ENCODE data around the gene CMPK1.

GRCh38 chr1:47402591-47402990, 69.0 kb downstream of the CMPK1 start:
- TF ChIP-seq SP1 (CRISPR knock-in tag; conservative IDR thresholded peaks at IDR 0.05) (no peak), IRF1 (CRISPR knock-in tag; IDR thresholded peaks at IDR 0.05) (no peak), NR3C1 (CRISPR knock-in tag; conservative IDR thresholded peaks at IDR 0.05; ENCODE audit: low read depth) (no peak), IRF2 (CRISPR knock-in tag; IDR thresholded peaks at IDR 0.05; ENCODE audit: borderline replicate concordance, low read depth) (no peak), ESRRA (CRISPR knock-in tag; IDR thresholded peaks at IDR 0.05; ENCODE audit: borderline replicate concordance) (no peak), MAX (CRISPR knock-in tag; IDR thresholded peaks at IDR 0.05) (no peak), GTF2I (CRISPR knock-in tag; conservative IDR thresholded peaks at IDR 0.05) (no peak), ZNF416 (CRISPR knock-in tag; IDR thresholded peaks at IDR 0.05) (no peak), ELF4 (CRISPR knock-in tag; IDR thresholded peaks at IDR 0.05; ENCODE audit: low read depth) (no peak), STAT6 (CRISPR knock-in tag; conservative IDR thresholded peaks at IDR 0.05; ENCODE audit: low read depth) (no peak)
- TF ChIP-seq, protein P1, sequence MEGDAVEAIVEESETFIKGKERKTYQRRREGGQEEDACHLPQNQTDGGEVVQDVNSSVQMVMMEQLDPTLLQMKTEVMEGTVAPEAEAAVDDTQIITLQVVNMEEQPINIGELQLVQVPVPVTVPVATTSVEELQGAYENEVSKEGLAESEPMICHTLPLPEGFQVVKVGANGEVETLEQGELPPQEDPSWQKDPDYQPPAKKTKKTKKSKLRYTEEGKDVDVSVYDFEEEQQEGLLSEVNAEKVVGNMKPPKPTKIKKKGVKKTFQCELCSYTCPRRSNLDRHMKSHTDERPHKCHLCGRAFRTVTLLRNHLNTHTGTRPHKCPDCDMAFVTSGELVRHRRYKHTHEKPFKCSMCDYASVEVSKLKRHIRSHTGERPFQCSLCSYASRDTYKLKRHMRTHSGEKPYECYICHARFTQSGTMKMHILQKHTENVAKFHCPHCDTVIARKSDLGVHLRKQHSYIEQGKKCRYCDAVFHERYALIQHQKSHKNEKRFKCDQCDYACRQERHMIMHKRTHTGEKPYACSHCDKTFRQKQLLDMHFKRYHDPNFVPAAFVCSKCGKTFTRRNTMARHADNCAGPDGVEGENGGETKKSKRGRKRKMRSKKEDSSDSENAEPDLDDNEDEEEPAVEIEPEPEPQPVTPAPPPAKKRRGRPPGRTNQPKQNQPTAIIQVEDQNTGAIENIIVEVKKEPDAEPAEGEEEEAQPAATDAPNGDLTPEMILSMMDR (IDR thresholded peaks at IDR 0.05): no peak
- TF ChIP-seq, protein P2, sequence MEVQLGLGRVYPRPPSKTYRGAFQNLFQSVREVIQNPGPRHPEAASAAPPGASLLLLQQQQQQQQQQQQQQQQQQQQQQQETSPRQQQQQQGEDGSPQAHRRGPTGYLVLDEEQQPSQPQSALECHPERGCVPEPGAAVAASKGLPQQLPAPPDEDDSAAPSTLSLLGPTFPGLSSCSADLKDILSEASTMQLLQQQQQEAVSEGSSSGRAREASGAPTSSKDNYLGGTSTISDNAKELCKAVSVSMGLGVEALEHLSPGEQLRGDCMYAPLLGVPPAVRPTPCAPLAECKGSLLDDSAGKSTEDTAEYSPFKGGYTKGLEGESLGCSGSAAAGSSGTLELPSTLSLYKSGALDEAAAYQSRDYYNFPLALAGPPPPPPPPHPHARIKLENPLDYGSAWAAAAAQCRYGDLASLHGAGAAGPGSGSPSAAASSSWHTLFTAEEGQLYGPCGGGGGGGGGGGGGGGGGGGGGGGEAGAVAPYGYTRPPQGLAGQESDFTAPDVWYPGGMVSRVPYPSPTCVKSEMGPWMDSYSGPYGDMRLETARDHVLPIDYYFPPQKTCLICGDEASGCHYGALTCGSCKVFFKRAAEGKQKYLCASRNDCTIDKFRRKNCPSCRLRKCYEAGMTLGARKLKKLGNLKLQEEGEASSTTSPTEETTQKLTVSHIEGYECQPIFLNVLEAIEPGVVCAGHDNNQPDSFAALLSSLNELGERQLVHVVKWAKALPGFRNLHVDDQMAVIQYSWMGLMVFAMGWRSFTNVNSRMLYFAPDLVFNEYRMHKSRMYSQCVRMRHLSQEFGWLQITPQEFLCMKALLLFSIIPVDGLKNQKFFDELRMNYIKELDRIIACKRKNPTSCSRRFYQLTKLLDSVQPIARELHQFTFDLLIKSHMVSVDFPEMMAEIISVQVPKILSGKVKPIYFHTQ (CRISPR knock-in tag; IDR thresholded peaks at IDR 0.05): no peak
- TF ChIP-seq, protein P3, sequence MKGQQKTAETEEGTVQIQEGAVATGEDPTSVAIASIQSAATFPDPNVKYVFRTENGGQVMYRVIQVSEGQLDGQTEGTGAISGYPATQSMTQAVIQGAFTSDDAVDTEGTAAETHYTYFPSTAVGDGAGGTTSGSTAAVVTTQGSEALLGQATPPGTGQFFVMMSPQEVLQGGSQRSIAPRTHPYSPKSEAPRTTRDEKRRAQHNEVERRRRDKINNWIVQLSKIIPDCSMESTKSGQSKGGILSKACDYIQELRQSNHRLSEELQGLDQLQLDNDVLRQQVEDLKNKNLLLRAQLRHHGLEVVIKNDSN (CRISPR knock-in tag; IDR thresholded peaks at IDR 0.05): no peak
- TF ChIP-seq, protein P4, sequence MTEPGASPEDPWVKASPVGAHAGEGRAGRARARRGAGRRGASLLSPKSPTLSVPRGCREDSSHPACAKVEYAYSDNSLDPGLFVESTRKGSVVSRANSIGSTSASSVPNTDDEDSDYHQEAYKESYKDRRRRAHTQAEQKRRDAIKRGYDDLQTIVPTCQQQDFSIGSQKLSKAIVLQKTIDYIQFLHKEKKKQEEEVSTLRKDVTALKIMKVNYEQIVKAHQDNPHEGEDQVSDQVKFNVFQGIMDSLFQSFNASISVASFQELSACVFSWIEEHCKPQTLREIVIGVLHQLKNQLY (CRISPR knock-in tag; IDR thresholded peaks at IDR 0.05): no peak

Measured in WTC11 (cell line).